HCEC 1CT (cell line): ENCODE results near the gene AKR1C8.

Experiments
- DNase-seq: peaks from one replicate; pipeline ENCODE4 v3.0.0-alpha.2; 2017

Gene AKR1C8

GRCh38 chr10:5106553-5106952 is 78.4 kb downstream of the AKR1C8 start:
- no peak for DNase-seq

DNA sequence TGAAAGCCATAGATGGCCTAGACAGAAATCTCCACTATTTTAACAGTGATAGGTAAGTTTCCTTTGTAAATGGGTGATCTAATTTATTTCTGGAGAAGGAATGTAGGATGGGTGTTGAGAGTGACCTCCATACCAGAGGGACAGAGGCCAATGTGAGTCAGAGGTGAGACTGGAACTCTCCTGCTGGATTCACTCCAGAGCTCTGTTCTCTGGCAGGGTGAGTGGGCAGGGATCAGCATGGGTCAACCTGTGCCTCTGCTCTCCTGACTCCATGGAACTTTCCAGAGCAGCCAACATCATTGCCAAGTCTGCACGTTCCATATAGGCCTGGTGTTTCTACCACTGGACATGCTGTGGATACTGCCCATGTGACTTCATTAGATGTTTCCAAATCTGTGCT is 79.3 kb downstream of the AKR1C8 start:
- peak; percentile 29 for DNase-seq
